Left ventricle myocardium superior (tissue), 1 donor: ENCODE data around the gene CTIF. TPM values are rescaled to one million over a fixed set of nuclear protein-coding genes. Genes with fewer than 3 reads are reported as not detected.

Experiments
- ATAC-seq: fragments of 200-7000 bp; cut with Tn5 transposase; one replicate; pipeline ENCODE4 v1.9.1; 2020; ENCODE audit warnings: mild to moderate bottlenecking, moderate library complexity
- DNase-seq: peaks from one replicate; pipeline ENCODE4 v3.0.0-alpha.2; 2020
- intact Hi-C: fragments of 100-400 bp; cut with micrococcal nuclease; formaldehyde crosslinking; loops from one replicate; pipeline ENCODE4 v1.11.0; 2022
- total RNA-seq: library from RNA; stranded (reverse); fragmentation: NEBNext Ultra II Directional; extraction: Animal tissue kit (Norgen Biotek cat#: 25700); gene quantifications from one replicate; pipeline ENCODE4 v1.2.1, GENCODE V29; 2021
- donor health status: DM: no; HTN: yes; CAD: no; lungs with severe emphysema.

Gene CTIF
- total RNA-seq, 1 donor from 2014 or later: 59.9 TPM

DNA sequence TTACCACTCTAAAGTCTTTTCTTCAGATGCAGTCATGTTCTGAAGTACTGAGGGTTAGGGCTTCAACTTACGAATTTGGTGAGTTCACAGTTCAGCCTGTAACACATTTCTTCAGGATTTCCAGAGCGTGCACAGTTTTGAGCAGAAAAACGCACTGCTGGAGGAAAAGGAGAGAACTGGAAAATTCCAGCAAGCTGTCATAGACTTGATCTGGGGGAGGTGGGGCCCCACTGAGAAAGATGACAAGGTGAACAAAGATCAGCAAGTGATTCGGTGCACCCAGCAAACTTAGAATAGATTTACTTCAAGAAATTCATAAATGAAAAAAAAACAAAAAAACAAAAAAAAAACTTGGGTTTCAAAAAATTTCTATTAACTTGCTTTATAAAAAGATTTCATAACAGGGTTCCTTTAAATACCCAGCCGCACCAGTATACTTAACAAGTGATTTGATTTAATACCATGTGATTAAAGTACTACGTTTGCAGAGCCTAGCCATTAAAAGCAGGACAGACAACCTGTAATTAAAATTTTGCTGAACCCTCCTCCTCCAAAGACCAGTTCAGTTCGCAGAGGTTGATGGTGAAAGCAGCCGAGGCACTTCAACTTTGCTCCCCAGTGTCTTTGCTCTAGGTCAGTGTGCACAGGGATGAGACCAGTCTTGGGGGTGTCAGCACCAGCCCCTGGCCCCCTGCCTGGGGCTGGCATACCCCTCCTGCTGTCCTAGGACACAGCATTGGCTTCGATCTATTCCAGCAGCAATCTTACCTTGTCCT lies 30.5 kb downstream of the CTIF start:
- intact Hi-C loops: no loop called here
- no peak for ATAC-seq
- no peak for DNase-seq

DNA sequence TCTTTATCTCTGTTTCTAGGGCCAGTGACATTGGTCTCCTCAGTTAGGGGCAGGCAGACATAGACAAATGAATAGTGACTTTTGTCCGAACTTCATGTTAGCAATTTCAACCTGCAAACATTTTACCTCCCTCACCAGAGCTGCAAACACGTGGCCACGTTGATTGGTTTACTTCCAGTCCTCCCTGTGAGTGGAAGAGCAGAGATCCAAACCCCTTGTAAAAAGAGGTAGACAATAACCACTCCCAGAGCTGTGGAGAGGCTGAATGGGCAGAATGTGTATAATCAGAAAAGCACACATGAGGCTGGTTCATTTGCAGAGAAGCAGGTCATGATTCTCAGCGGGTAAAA lies 31.1 kb downstream of the CTIF start:
- ATAC-seq (no peak), DNase-seq (no peak)
- intact Hi-C loops: no loop called here

DNA sequence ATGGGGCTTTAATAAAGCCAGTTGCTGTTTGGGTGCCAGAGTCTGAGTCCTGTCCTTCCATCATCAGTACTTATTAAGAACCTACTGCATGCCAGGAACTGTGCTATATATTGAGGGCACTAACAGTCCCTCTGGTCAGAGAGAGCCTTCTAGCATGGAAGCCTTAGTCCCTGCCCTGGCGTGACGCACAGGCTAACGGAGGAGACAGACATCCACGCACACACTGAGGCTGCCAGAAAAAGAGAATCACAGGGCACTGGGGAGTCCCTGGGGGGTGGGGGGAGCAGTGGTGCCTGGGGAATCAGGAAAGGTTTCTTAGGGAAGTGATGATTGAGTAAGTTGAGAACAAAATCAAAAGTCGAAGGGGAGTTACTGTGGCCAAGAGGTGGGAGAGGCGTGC lies 31.5 kb downstream of the CTIF start:
- DNase-seq: no peak
- intact Hi-C loops: no loop called here
- ATAC-seq: peak; percentile 26

DNA sequence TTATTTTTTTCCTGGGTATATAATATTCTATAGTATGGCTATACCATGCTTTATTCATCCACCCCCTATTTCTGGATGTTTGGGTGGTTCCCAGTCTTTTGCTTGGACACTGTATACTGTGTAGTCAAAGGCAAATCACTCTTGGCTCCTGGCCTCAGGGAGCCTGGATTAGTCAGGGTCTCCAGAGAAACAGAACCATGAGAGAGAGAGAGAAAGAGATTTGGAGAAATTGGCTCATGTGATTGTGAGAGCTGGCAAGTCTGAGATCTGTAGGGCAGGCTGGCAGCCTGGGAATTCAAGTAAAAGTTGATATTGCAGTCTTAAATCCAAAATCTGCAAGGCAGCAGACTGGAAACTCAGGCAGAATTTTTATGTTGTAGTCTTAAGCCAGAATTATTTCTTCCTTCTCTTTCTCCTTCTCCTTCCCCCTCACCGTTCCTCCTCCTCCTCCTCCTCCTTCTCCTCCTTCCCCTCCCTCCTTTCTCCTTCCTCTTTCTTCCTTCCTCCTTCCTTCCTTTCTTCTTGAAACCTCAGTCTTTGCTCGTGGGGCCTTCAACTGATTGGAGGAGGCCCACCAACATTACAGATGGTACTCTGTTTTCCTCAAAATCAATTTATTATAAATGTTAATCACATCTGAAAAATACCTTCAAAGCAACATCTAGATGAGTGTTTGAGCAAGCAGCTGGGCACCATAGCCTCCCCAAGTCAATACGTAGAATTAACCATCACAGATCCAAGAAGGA lies 33.0 kb downstream of the CTIF start:
- intact Hi-C loops: no loop called here
- DNase-seq (no peak), ATAC-seq (no peak)

DNA sequence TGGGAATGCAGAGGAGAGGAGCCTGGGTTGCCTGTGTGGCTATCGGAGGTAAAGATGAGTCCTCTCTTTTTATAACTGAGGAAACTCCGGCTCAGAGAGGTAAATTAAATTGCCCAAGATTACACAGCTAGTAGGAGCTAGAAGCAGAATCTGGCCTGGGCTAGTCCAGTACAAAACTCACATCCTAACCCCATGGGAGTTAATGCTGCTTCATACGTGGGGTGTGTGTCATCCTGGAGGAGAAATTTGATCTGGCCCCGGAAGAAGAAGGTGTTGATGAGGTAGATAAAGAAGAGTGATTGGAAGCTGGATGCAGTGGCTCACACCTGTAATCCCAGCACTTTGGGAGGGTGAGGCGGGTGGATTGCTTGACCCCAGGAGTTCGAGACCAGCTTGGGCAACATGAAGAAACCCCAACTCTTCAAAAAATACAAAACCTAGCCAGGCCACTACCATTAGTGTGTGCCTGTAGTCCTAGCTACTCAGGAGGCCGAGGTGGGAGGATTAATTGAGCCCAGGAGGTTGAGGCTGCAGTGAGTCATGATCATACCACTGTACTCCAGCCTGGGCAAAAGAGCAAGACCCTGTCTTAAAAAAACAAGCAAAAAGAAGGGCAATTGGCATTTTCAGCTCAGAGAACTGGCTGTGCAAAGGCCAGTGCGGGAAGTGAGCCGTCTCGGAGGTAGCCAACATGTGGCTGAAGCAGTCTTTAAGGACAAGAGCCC lies 33.7 kb downstream of the CTIF start:
- intact Hi-C loops: no loop called here
- ATAC-seq (no peak), DNase-seq (no peak)

DNA sequence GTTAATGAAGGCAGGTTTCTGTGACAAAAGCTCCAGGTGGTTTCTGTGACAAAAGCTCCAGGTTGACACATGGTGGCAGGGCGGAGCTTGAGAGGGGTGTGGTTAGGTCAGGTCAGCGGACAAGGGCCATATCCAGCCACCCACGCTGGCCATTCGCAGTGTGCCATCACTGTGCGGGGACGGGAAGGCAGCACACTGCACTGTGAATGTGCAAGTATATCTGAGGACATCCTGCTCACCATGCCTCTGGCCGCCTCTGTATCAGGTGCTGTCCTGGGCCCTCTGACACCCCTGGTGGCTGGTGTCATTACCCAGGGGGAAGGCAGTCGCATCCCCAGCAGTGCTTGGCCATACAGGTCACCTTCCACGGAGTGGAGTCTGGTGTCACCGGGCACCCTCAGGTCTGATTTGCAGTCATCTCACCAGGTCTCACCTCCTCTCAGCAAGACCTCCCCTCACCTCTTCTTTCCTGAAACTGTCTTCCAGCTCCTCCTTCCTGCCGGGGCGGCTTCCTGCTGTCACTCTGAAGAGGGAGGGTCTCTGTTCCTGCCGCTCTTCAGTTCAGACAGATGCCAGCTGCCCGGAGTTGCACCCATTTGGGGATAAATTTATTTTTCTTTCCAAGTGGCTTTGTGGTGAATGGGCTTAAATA lies 34.9 kb downstream of the CTIF start:
- no peak for DNase-seq
- intact Hi-C loops: no loop called here
- no peak for ATAC-seq

DNA sequence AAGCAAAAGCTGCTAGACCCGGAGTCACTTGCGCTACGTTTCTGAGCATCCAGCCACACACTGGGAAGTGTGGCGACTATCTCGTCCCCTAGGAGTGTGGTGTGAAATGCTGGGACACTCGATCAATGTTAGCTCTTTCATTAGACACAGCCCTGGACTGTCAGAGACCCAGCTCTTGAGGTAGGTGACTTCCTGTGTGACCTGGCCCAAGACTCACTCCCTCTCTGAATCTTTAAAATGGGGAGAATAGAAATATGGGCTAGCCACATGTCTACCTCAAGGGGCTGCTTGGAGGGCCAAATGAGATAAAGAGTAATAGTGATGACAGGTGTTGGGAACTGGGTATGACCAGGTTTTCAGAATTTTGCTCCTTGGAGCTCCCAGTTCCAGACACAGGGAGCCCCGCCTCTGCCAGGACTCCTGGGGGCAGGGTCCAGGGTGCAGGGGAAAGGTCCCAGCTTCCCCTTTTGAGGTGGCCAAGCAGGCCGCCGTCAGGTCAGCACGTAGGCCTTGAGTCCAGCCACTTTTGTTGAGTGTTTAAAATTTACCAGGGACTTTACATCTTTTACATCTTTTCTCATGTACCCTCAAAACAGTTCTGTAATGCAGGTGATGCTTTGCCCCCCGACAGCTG lies 36.0 kb downstream of the CTIF start:
- intact Hi-C loops: no loop called here
- ATAC-seq (no peak), DNase-seq (no peak)

DNA sequence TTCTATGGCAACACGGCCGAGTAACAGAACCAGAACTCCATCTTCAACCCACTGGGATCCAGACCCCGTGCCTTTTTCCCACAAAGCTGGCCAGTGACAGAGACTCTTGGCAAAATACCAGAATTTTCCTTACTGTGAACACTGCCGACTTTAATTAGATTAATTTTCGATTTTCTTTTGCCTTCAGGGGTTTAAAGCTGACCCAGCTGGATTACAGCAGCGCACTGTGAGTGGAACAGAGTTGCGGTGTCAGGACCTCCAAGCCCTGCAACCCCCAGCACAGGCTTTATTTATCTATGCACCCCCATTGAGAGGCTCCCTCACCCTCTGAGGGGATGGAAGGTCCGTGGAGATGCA lies 36.4 kb downstream of the CTIF start:
- ATAC-seq: no peak
- DNase-seq: no peak
- intact Hi-C loops: no loop called here

DNA sequence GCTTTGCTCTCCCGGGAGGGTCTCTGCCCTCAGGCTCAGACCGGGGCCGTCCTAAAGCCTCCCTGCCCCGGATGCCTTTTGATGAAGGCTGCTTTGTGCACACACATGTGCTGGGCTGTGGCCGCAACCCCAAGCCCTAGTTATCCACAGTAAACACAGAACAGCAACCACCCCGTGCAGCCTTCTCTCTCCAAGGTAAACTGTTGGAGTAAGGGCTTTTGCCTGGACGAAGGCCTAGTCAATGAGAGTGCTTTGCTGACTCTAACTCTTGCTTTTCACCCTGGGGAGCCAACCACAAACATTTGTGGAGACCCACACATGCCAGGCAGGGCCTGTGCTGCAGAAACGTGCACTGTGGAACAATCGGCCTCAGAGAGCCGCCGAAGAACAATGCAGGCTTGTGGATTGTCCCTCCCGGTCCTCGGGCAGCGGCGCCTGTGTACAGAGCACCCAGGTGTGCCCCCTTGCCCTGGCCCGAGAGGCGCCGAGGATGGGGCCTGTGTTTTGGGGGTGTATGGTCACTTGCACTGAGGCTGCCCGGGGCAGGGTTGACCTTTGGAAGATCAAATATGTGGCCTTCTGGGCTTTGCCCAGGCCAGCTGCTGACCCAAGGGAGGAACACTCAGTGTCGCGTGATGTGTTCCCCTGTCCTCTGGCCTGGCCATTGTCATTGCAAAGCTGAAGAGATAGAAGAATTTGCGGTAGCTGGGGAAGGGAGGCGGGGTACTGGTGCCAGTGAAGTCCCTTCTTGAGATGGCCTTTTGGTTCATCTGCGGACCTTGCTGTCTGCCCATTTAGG lies 37.0 kb downstream of the CTIF start:
- ATAC-seq (no peak), DNase-seq (no peak)
- intact Hi-C loops: no loop called here

DNA sequence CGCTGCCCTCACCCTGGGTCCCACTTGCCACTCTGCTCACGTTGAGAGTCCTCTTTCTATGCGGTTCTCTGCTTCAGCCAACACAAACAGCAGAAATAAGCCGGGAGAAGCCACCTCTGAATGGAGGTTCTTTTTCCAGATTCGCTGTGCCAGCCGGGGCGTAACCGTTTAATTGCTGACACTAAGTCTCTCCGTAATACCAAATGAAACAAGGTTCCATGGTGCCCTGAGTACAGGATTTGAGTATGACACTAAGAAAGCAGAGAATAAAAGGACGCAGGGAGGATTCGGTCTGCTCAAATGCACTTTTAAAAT lies 37.6 kb downstream of the CTIF start:
- DNase-seq (no peak), ATAC-seq (no peak)
- intact Hi-C loops: no loop called here

DNA sequence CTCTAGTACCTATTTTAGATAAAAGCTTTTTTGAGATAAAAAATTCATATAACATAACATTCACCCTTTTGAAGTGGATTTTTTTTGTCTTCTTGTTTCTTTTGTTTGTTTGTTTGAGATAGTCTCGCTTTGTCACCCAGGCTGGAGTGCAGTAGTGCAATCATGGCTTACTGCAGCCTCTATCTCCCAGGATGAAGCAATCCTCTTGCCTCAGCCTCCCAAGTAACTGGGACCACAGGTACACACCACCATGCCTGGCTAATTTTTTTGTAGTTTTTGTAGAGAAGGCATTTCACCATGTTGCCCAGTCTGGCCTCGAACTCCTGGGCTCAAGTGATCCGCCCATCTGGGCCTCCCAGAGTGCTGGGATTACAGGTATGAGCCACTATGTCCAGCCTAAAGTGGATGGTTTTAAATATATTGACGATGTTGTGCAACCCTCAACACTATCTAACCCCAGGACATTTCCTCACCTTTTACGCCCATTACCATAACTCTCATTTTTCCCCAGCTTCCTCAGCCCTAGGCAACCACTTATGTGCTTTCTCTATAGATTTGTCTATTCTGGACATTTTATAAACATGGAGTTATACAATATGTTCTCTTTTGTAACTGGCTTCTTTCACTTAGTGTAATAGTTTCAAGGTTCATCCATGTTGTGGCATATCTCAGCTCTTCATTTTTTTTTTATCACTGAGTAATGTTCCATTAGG lies 38.8 kb downstream of the CTIF start:
- DNase-seq: no peak
- intact Hi-C loops: no loop called here

DNA sequence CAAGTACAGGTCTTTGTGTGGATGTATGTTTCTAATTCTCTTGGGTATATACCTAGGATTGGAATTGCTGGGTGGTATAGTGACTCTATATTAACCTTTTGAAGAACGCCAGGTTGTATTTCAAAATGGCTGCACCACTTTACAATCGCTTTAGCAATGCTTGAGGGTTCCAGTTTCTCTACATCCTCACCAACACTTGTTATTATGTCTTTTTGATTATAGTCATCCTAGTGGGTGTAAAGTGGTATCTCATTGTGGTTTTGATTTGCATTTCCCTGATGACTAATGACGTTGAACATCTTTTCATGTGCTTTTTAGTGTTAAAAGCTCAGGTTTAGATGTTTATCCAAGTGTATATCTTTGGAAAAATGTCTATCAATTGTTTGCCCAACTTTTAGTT lies 39.5 kb downstream of the CTIF start:
- DNase-seq: no peak
- ATAC-seq: no peak
- intact Hi-C loops: no loop called here

More for the DNA sequence above, 38.8 kb downstream of the CTIF start:
- ATAC-seq: no peak

DNA sequence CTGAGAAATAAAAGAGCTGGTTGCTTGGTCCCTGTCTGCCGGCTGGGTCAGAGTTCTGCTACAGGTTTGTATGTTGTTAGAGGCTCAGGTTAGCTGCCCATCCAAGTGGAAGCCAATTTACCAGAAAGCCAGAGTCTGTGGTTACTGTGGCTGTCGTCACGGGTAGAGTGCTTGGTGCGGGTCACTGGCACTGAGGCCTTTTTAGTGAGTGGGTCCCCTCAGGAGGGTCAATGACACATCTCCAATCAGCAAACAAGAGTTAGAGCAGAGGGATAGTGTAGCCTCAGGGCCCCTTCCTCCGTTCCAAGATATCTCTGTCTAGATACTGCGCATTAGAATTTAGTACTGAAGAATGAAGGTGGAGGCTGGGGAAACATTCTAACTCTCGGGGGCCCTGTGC lies 41.2 kb downstream of the CTIF start:
- no peak for ATAC-seq
- no peak for DNase-seq
- intact Hi-C loops: no loop called here

DNA sequence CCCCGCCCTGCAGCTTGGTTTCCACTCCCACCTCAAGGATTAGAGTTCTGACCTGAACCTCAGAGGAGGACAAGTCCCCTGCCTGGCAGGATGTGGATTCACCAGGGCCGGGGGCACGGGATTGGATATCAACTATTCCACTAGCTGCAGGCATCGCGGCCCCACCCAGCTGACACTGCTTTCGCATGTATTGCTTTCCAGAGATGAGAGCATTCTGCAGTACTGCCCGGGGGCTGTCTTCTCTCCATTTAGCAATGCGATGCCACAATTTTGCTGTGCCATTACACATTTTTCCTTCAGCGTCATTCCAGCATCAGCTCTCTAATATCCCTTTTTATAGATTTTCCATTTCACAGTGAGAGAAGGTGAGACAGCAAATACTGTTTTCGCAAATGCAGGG lies 42.0 kb downstream of the CTIF start:
- ATAC-seq (no peak), DNase-seq (no peak)
- intact Hi-C loops: no loop called here

DNA sequence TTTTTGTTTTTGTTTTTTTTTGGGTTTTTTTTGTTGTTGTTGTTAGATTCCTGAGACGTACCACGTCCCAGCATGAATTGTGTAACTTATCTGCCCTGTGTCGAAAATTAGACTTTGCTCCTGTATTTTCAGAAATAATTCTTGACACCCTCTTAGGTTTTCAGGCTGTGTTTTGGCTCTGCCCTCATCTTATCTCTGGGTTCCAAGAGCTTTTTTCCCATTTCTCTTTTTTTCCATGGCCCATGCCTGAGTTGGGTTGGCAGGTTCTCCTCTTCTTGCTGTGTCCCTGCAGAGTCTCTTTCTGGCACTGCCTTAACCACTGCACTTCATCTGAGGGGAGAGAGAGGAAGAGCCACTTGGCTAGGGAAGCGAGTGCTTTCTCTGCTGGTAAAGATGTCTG lies 42.4 kb downstream of the CTIF start:
- peak; percentile 68 for ATAC-seq
- intact Hi-C loops: no loop called here
- DNase-seq: no peak

DNA sequence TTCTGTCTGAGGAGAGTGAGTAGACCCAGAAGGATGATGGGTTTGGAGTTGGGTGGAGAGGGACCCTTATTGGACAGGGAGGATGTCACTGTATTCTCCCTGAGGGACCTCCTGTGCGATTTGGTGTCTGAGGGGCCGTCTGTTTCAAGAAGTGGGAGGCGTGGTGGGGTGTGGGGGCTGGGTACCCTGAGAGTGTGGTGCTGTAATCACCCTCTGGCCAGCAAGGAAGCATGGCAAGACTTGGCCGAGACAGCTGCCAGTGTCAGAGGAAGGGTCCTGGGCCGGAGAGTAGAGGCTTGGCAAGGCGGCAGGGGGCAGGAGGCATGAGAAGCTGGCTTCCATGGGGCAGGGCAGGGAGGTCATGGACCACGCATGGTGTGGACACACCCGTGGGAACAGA lies 43.1 kb downstream of the CTIF start:
- ATAC-seq (no peak), DNase-seq (no peak)
- intact Hi-C loops: no loop called here

DNA sequence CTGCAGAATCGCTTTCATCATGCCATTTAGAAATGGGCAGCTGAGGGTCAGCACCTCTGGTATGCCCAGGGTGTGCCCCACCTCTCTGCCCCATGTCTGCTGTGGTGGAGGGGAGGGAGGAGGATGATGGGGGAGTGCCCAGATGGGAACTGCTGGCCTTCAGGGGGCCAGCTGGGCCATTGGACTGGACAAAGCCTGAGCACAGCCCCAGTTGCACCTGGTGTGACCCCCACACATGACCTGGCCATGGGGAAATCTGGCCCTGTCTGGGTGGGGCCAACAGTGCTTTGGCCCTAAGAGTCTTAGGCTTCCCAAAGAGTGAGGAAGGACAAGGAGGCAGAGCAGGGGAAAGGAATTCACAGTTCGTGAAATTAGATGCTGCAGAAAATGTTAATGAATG lies 44.1 kb downstream of the CTIF start:
- DNase-seq: no peak
- no peak for ATAC-seq
- intact Hi-C loops: no loop called here

DNA sequence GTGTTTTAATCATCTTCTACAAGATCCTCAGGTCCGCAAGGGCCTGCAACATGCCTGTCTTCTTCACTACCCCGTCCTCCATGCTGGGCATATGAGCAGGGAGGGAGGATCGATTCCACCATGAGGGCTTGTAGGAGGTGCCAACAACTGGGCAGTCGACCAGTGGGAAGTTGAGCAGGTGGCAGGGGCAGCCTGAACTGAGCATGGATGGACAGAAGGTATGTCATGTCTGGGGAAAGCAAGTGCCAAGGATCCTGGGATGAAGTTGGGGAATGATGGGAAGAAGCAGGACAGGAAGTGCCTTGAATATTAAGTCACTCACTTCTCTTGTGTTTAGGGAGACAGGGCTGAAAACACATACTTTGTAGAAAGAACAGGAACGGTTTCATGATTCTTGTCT lies 44.7 kb downstream of the CTIF start:
- ATAC-seq: no peak
- DNase-seq: no peak
- intact Hi-C loops: no loop called here
